Measurements from ENCODE around the gene HOXD8.

Gene HOXD8

DNA sequence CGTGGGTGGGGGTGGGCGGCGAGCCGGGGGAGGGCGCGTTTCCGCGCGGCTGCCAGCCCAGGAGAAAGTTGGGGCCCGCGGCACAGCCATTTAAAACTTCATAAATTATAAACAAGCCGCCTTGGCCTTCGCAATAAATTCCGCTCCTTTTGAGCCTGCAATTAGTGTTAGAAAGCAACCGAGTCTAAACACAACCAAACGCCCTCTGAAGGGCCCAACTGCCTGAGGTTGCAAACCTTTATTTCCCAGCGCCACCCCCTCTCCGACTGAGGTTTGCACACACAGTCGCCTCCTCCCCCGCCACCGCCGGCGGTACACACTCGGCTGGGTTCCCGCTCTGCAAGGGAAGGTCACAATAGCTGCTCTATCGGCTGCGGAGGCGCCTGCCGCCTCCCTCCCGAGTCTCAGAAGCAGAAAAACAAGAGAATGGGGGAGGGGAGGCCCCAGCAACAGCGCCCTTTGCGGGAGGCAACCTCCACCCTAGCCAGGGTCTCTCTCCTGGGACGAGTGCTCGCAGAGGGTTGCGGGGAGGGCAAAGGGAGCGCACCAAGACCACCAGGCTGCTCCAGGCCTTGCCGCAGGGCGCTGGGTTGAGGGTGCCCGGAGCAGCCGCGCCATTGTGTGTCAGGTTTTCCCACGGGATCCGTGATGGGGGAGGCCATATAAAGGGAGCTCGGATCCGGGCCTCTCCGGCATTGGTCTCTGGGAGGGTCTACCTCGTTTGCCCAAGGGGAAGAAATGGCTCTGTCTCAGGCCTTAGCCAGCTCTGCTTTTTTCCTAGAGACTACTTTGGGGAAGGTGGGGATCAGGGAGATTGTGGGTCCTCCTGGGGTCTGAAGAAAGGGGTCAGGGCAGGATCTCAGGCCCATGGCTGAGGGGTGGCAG, 45.6 kb downstream of the HOXD8 start:
- no peak for DNase-seq (ENCODE audit: low read depth)

- no peak for DNase-seq (ENCODE audit: low read depth)
Observed at GRCh38 chr2:176175709-176176607, 46.5 kb downstream of the HOXD8 start.

- no peak for DNase-seq (ENCODE audit: low read depth)
Observed at GRCh38 chr2:176177580-176178037, 48.1 kb downstream of the HOXD8 start.

- no peak for DNase-seq (ENCODE audit: low read depth)
Observed at GRCh38 chr2:176178038-176178756, 48.7 kb downstream of the HOXD8 start.

GRCh38 chr2:176178757-176179295, 49.3 kb downstream of the HOXD8 start:
- no peak for DNase-seq (ENCODE audit: low read depth)

DNA sequence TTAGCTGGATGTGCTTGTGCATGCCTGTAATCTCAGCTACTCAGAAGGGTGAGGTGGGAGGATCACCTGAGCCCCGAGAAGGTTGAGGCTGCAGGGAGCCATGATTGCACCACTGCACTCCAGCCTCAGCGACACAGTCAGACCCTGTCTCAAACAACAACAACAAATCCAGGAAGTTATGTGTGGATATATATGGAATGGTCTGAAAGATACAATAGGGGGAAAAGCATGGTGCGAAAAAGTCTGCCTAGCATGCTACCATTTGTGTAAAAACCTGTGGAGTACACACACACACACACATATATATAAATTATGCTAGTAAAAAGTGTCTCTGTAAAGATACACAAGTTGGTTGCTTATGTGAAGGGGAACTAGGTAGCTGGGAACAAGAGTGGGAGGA, 52.0 kb downstream of the HOXD8 start:
- no peak for DNase-seq (ENCODE audit: low read depth)

All from activated T-cell treated with anti-CD3 and anti-CD28 coated beads for 1 hour (primary cell).